ENCODE data around the gene GOLPH3.

Gene GOLPH3

DNA sequence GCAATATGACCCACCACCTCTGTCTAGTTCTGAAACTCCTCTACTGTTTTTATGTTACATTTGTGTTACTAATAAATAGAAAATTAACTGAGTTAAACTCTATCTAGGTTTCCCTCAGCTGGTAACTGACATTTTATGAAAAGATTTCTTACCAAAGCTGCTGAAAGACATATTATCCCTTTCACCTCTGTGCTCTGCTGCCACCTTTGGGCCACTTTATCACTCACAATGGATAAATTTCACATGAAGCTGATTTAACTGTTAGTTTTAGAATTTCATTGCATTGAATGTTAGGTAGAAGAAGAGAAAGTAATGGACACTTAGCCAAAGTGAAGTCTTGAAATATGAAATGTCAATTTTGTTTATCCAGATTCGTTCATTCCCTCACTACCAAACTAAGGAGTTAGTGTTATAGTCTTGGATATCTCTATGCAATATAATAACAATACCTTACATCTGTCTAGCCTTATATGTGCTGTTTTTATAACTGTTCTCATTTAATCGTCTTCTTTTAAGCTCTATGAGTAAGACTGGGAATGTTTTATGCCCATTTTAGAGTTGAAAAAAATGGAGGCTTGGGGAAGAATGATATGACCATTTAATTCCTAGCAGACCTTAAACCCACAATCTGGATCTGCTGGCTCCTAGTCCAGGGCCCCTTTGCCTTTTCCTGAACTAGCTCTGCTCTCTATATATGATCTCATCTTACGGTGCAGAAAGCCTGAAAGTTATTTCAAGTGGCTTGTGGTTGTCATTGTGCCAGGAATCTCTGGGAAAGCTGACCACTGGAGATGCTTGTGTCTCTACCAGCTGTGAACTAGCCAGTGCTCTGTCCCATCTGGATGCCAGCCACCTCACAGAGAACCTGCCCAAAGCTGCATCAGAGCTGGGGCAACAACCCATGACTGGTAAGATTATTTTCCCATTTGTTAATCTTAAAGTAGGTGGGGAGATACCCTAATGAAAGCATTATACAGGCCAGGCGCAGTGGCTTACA is 97.1 kb downstream of the GOLPH3 start:
- H3K4me3 ChIP-seq (ENCODE audit: low read depth, low read length): no peak overlapping the region
- peak; percentile 23 for DNase-seq (ENCODE audit: low read depth)
- TF ChIP-seq, protein P1, sequence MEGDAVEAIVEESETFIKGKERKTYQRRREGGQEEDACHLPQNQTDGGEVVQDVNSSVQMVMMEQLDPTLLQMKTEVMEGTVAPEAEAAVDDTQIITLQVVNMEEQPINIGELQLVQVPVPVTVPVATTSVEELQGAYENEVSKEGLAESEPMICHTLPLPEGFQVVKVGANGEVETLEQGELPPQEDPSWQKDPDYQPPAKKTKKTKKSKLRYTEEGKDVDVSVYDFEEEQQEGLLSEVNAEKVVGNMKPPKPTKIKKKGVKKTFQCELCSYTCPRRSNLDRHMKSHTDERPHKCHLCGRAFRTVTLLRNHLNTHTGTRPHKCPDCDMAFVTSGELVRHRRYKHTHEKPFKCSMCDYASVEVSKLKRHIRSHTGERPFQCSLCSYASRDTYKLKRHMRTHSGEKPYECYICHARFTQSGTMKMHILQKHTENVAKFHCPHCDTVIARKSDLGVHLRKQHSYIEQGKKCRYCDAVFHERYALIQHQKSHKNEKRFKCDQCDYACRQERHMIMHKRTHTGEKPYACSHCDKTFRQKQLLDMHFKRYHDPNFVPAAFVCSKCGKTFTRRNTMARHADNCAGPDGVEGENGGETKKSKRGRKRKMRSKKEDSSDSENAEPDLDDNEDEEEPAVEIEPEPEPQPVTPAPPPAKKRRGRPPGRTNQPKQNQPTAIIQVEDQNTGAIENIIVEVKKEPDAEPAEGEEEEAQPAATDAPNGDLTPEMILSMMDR (IDR thresholded peaks at IDR 0.05; ENCODE audit: control insufficient read depth, extremely low read depth, insufficient read depth): peak; percentile 87
